K562 (cell line): ENCODE data around the gene MYO6. TPM values are rescaled to one million over a fixed set of nuclear protein-coding genes. Genes with fewer than 3 reads are reported as not detected.

Source experiments
- ATAC-seq: fragments of 200-7000 bp; cut with Tn5 transposase; 3 replicates; pipeline ENCODE4 v1.9.1; 2020; ENCODE audit warnings: moderate library complexity
- BruUV-seq: library from RNA; stranded (reverse); fragments of 400-500 nt; replicated peaks from 2 replicates; lab custom pipeline; 2021; lab: Mats Ljungman, UMichigan
- CTCF ChIA-PET: fragments of 300-600 bp; formaldehyde crosslinking; extraction: SDS; loops from one replicate; lab custom pipeline; 2021; ENCODE audit warnings: low intra/inter-chr PET ratio; lab: Yijun Ruan, JAX
- POLR2A ChIA-PET: fragments of 300-600, 350-650 bp; sonication (Branson Sonifier 250); formaldehyde crosslinking; extraction: SDS; loops from one replicate; lab custom pipeline; 2021; ENCODE audit warnings: antibody characterized with exemption, inconsistent platforms; lab: Yijun Ruan, JAX
- DNase-seq, 4 experiments: peaks; one replicate each; pipeline versions ENCODE4 v3.0.0 to v3.0.0-alpha.2; 2011 to 2018; ENCODE audit warnings: low spot score in 3 of 4, mixed read lengths in 3 of 4; ENCODE audit errors: extremely low read depth in 1 of 4
- FAIRE-seq: peaks from 2 replicates; lab custom pipeline; 2011; peaks lifted over from hg19 to GRCh38; lab: Jason Lieb, UNC
- H2AFZ ChIP-seq: 2 replicates; pipeline ENCODE4 v1.6.0; 2011; ENCODE audit warnings: low read depth, low read length, control low read depth, inconsistent platforms
- H3K27ac ChIP-seq: fragments of 200-600 bp; 3 replicates; pipeline ENCODE4 v1.8.0; 2011; ENCODE audit warnings: low read depth, mild to moderate bottlenecking, control low read depth, inconsistent platforms, low read length, moderate library complexity, mixed read lengths; ENCODE audit errors: extremely low read depth
- H3K27me3 ChIP-seq, 2 experiments: fragments of 300-600 bp in 1 of 2; 2 replicates in 1 of 2; 3 replicates in 1 of 2; pipeline versions ENCODE4 v1.6.0 to v1.8.0; 2011; ENCODE audit warnings: inconsistent platforms in 2 of 2, low read length in 2 of 2, mild to moderate bottlenecking in 1 of 2, mixed read lengths in 1 of 2, moderate library complexity in 1 of 2; ENCODE audit not compliant: control insufficient read depth in 2 of 2, insufficient read depth in 2 of 2
- H3K36me3 ChIP-seq: fragments of 300-600 bp; 3 replicates; pipeline ENCODE4 v1.8.0; 2011; ENCODE audit warnings: mild to moderate bottlenecking, low read length, inconsistent platforms; ENCODE audit not compliant: control insufficient read depth, insufficient read depth
- H3K4me1 ChIP-seq, 2 experiments: fragments of 200-600 bp in 1 of 2; replicated peaks in 1 of 2; 2 replicates in 1 of 2; 3 replicates in 1 of 2; pipeline versions ENCODE4 v1.5.1 to v1.8.0; 2011; ENCODE audit warnings: inconsistent platforms in 2 of 2, low read length in 2 of 2, mild to moderate bottlenecking in 1 of 2, mixed read lengths in 1 of 2, moderate library complexity in 1 of 2; ENCODE audit not compliant: control insufficient read depth in 2 of 2, insufficient read depth in 2 of 2
- H3K4me2 ChIP-seq: 2 replicates; pipeline ENCODE4 v1.6.1; 2011; ENCODE audit warnings: low read length, control low read depth, inconsistent platforms, mixed read lengths; ENCODE audit not compliant: insufficient read depth
- H3K4me3 ChIP-seq: fragments of 200-600 bp; sonication (generic), shearing (Covaris generic); 2 replicates; pipeline ENCODE4 v1.5.1; 2016; ENCODE audit warnings: control low read depth, inconsistent platforms
- H3K79me2 ChIP-seq: fragments of 200-600 bp; 3 replicates; pipeline ENCODE4 v1.8.0; 2011; ENCODE audit warnings: low read length, inconsistent platforms; ENCODE audit not compliant: control insufficient read depth, insufficient read depth
- H3K9ac ChIP-seq, 2 experiments: 2 replicates each; pipeline versions ENCODE4 v1.6.0 to v1.6.1; 2011; ENCODE audit warnings: low read depth in 2 of 2, low read length in 2 of 2, control low read depth in 1 of 2, inconsistent platforms in 1 of 2, mild to moderate bottlenecking in 1 of 2, mixed read lengths in 1 of 2; ENCODE audit not compliant: insufficient read depth in 1 of 2
- H3K9me1 ChIP-seq: one replicate; pipeline ENCODE4 v1.6.0; 2011; ENCODE audit warnings: inconsistent platforms, mild to moderate bottlenecking, low read length, moderate library complexity; ENCODE audit not compliant: control insufficient read depth, insufficient read depth
- H3K9me3 ChIP-seq: replicated peaks from 2 replicates; pipeline ENCODE4 v1.5.1; 2011; ENCODE audit warnings: low read depth, low read length, inconsistent platforms; ENCODE audit not compliant: control insufficient read depth, insufficient read depth
- H4K20me1 ChIP-seq: replicated peaks from 2 replicates; pipeline ENCODE4 v1.6.1; 2011; ENCODE audit warnings: low read length, inconsistent platforms, mixed read lengths; ENCODE audit not compliant: control insufficient read depth, insufficient read depth
- DNMT1 ChIP-seq: fragments of 450-650 bp; IDR thresholded peaks from 2 replicates; pipeline ENCODE4 v1.6.1; 2016; ENCODE audit warnings: antibody characterized with exemption, mild to moderate bottlenecking
- GATA2 ChIP-seq: sonication (generic); formaldehyde crosslinking; IDR thresholded peaks from 2 replicates; pipeline ENCODE4 v1.4.0; 2020; ENCODE audit warnings: mild to moderate bottlenecking, missing genetic modification reagents
- HCFC1 ChIP-seq: IDR thresholded peaks from 2 replicates; pipeline ENCODE4 v1.6.1; 2012; ENCODE audit warnings: low read depth, low read length, improper control_type of control experiment
- L3MBTL2 ChIP-seq: fragments of 450-650 bp; IDR thresholded peaks from 2 replicates; pipeline ENCODE4 v1.6.1; 2016; ENCODE audit warnings: mild to moderate bottlenecking, moderate library complexity
- NFE2L1 ChIP-seq: fragments of 450-650 bp; IDR thresholded peaks from 2 replicates; pipeline ENCODE4 v1.6.1; 2016; ENCODE audit warnings: missing genetic modification characterization, low read depth, mild to moderate bottlenecking, missing compliant biosample characterization, moderate library complexity, borderline replicate concordance
- PURB ChIP-seq: sonication (generic); formaldehyde crosslinking; IDR thresholded peaks from 2 replicates; pipeline ENCODE4 v1.9.0; 2021; ENCODE audit warnings: low read depth, mild to moderate bottlenecking, missing genetic modification reagents
- TEAD1 ChIP-seq, 2 experiments: fragments of 450-650 bp in 1 of 2; sonication (generic) in 1 of 2; formaldehyde crosslinking; IDR thresholded peaks; 2 replicates each; pipeline versions ENCODE4 v1.4.0 to v1.8.0; 2020 to 2022; ENCODE audit warnings: mild to moderate bottlenecking in 2 of 2, missing genetic modification reagents in 1 of 2
- ZFP36 ChIP-seq: fragments of 150-350 bp; IDR thresholded peaks from 2 replicates; pipeline ENCODE4 v1.6.1; 2018; ENCODE audit warnings: low read length, low read depth; ENCODE audit not compliant: partially characterized antibody
- ZKSCAN1 ChIP-seq: fragments of 150-350 bp; IDR thresholded peaks from 2 replicates; pipeline ENCODE4 v1.6.1; 2016; ENCODE audit warnings: low read depth, low read length
- ZNF124 ChIP-seq: sonication (generic); formaldehyde crosslinking; IDR thresholded peaks from 2 replicates; pipeline ENCODE4 v1.8.1; 2022; ENCODE audit warnings: missing genetic modification reagents
- ZNF232 ChIP-seq: sonication (generic); formaldehyde crosslinking; IDR thresholded peaks from 2 replicates; pipeline ENCODE4 v1.8.0; 2022; ENCODE audit warnings: mild to moderate bottlenecking, missing genetic modification reagents
- ZNF347 ChIP-seq: fragments of 450-650 bp; formaldehyde crosslinking; IDR thresholded peaks from 2 replicates; pipeline ENCODE4 v1.4.0; 2020; ENCODE audit warnings: low read depth, mild to moderate bottlenecking, moderate library complexity
- WGBS: fragments of 100-300 bp; shearing (Covaris generic); methylation state at CpG from one replicate; pipeline ENCODE4 v1.1.6; 2016; ENCODE audit warnings: low coverage, mixed read lengths; ENCODE audit not compliant: insufficient coverage; ENCODE audit errors: missing lambda C conversion rate; 5-methylcytosine and 5-hydroxymethylcytosine counted together
- in situ Hi-C: fragments of 300-500 bp; cut with MboI; formaldehyde crosslinking; loops from 4 replicates; pipeline ENCODE4 v1.15.0; 2018; ENCODE audit warnings: inconsistent platforms, mixed read lengths
- intact Hi-C: fragments of 100-400 bp; cut with micrococcal nuclease; formaldehyde crosslinking; loops from 2 replicates; pipeline ENCODE4 v1.14.2; 2022
- polyA plus RNA-seq, 8 experiments: library from polyadenylated mRNA; depleted of rRNA in 4 of 8; stranded (reverse) in 5 of 8; unstranded in 3 of 8; fragments of >200 nt; fragmentation: Nextera tagmentation in 2 of 8; fragmentation: Illumina TruSeq in 1 of 8; extraction: Ambion mirVana in 2 of 8; extraction: Trizol in 1 of 8; gene quantifications; 2 replicates each; pipeline versions ENCODE4 v1.2.1 to v1.2.3, GENCODE V29; 2011 to 2014; ENCODE audit warnings: inconsistent platforms in 1 of 8, missing spikeins in 1 of 8
- total RNA-seq, 7 experiments: library from RNA; depleted of rRNA in 6 of 7; stranded (reverse); fragments of >200 nt in 6 of 7; fragmentation: Illumina TruSeq in 2 of 7; extraction: Trizol in 2 of 7; gene quantifications; 2 replicates each; pipeline versions ENCODE4 v1.2.1 to v1.2.3, GENCODE V29; 2011 to 2021; ENCODE audit warnings: low replicate concordance in 1 of 7
- TF ChIP-seq, protein P1 (sequence below): fragments of 250-450 bp; sonication (Bioruptor Pico); IDR thresholded peaks from 2 replicates; pipeline ENCODE4 v1.5.0; 2020; ENCODE audit warnings: mild to moderate bottlenecking
- TF ChIP-seq, protein P2 (sequence below): sonication (generic); formaldehyde crosslinking; IDR thresholded peaks from 2 replicates; pipeline ENCODE4 v1.8.0; 2022; ENCODE audit warnings: missing genetic modification reagents, mild to moderate bottlenecking, borderline replicate concordance

The MYO6 gene
- total and polyA plus RNA-seq, 9 of the 15 experiments (the other 6 are each of a cell fraction or from before 2014, with no cell fraction given) = 1.3 to 5.5 (median 2.7) TPM

DNA sequence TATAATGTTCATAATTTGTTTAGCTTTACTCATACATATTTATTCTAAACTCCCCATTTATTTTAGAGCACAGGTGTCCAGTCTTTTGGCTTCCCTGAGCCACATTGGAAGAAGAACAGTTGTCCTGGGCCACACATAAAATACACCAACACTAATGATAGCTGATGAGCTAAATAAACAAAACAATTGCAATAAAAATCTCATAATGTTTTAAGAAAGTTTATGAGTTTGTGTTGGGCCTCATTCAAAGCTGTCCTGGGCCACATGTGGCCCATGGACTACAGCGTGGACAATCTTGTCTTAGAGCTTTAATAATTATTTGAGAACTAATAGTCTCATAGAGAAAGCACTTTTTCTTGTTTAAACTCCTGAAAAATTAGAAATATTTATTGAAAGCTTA is 131.3 kb downstream of the MYO6 start:
- no peaks in the 10 kb centered on the region for H4K20me1 ChIP-seq
- no peaks in the 10 kb centered on the region for H3K9me3 ChIP-seq
- CTCF ChIA-PET = no interaction called here
- FAIRE-seq (no peak), DNase-seq (no peak), ATAC-seq (no peak)
- H3K27ac ChIP-seq = no peak overlapping the region
- no peaks in the 10 kb centered on the region for H3K79me2 ChIP-seq
- 29% methylated on average over 1 of the region's 1 CpG for WGBS
- no peak overlapping the region for H3K4me3 ChIP-seq
- no TSS peak for BruUV-seq
- H3K9ac ChIP-seq = no peak overlapping the region
- H3K9me1 ChIP-seq = no peaks in the 10 kb centered on the region
- H3K4me1 ChIP-seq = no peaks in the 10 kb centered on the region
- H3K27me3 ChIP-seq = no peaks in the 10 kb centered on the region
- H2AFZ ChIP-seq = no peak overlapping the region
- TF ChIP-seq NFE2L1 (tag) = no peak
- TF ChIP-seq ZNF232 (CRISPR knock-in tag) = no peak
- no peak for TF ChIP-seq ZNF124 (CRISPR knock-in tag)
- TF ChIP-seq L3MBTL2 = no peak
- no peak for TF ChIP-seq ZNF347 (CRISPR knock-in tag)
- TF ChIP-seq, protein P1, sequence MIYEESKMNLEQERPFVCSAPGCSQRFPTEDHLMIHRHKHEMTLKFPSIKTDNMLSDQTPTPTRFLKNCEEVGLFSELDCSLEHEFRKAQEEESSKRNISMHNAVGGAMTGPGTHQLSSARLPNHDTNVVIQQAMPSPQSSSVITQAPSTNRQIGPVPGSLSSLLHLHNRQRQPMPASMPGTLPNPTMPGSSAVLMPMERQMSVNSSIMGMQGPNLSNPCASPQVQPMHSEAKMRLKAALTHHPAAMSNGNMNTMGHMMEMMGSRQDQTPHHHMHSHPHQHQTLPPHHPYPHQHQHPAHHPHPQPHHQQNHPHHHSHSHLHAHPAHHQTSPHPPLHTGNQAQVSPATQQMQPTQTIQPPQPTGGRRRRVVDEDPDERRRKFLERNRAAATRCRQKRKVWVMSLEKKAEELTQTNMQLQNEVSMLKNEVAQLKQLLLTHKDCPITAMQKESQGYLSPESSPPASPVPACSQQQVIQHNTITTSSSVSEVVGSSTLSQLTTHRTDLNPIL (CRISPR knock-in tag) = no peak
- no peak for TF ChIP-seq ZKSCAN1
- TF ChIP-seq, protein P2, sequence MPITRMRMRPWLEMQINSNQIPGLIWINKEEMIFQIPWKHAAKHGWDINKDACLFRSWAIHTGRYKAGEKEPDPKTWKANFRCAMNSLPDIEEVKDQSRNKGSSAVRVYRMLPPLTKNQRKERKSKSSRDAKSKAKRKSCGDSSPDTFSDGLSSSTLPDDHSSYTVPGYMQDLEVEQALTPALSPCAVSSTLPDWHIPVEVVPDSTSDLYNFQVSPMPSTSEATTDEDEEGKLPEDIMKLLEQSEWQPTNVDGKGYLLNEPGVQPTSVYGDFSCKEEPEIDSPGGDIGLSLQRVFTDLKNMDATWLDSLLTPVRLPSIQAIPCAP (CRISPR knock-in tag) = no peak
- TF ChIP-seq GATA2 (CRISPR knock-in tag) = no peak
- TF ChIP-seq ZFP36 = no peak
- TF ChIP-seq DNMT1 = no peak
- TF ChIP-seq HCFC1 = no peak
- no peak for TF ChIP-seq PURB (CRISPR knock-in tag)
- no peak for TF ChIP-seq TEAD1 (CRISPR knock-in tag; IDR thresholded peaks at IDR 0.05)
- TF ChIP-seq, all 486 proteins: peak for 0
- Histone ChIP-seq H3K4me2 (no peak overlapping the region), H3K36me3 (no peaks in the 10 kb centered on the region)
- in situ Hi-C loops (no loop called here), intact Hi-C loops (no loop called here)
- POLR2A ChIA-PET = no interaction called here
